Measurements from ENCODE around the gene ATP9A.

ATP9A gene

DNA sequence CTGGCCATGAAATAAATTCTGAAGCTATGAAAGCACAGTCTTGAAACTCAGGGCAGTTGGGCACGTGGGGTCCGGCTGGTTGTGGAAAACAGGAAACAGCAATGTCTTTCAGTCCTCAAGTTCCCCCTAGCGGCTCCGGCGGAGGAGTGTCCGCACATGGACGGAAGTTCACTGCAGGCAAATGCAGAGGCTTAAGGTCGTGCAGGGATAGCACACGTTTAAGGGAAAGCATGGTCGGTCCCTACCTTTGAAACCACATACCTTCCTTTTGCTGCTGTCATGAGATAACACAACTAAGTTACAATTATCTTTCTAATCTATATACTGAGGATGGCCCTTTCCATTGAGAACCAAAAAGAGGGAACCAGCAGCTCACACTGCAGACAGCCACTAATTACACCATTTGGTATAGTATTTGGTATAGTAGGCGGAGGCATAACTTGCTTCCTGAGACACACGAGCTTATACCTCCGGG, 173.1 kb downstream of the ATP9A start:
- DNase-seq = peak; percentile 70 to 71

GRCh38 chr20:51594236-51595057, 173.7 kb downstream of the ATP9A start:
- no peak for DNase-seq

- DNase-seq = no peak
Measured at GRCh38 chr20:51593584-51593983, 174.6 kb downstream of the ATP9A start.

DNA sequence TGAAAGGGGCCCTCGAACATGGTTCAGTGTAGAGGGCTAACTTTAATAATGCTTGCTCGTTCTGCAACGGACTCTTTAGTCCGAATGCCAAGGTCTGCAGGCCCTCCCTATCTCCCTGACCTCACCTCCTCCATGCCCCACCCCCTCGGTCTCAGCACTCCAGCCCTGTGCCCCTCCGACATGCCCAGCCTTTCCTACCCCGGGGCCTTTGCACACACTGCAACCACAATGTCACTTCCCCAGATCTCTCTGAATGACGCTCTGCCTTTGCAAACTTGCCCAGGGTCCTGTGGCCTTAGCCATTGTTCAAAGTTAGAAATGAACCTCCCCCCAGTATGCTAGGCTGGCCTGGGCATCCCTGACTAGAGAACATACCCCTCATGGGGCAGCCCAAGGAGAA, 175.6 kb downstream of the ATP9A start:
- no peak for DNase-seq

GRCh38 chr20:51591871-51592270, 176.3 kb downstream of the ATP9A start:
- DNase-seq = no peak

GRCh38 chr20:51588762-51589161, 179.4 kb downstream of the ATP9A start:
- DNase-seq = no peak

DNA sequence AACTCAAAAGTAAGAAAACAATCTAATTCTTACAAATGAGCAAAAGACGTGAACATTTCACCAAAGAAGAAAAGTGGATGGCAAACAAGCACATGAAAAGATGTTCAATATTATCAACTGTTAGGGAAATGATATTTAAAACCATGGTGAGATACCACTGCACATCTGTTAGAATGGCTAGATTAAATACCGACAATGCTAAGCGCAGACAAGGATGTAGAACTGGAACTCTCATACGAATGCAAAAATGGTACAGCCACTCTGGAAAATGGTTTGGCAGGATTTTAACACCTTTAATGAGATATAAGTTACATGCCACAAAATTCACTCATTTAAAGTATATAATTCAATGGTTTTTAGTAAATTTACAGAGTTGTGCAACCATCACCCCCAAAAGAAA, 181.0 kb downstream of the ATP9A start:
- DNase-seq = no peak

DNA sequence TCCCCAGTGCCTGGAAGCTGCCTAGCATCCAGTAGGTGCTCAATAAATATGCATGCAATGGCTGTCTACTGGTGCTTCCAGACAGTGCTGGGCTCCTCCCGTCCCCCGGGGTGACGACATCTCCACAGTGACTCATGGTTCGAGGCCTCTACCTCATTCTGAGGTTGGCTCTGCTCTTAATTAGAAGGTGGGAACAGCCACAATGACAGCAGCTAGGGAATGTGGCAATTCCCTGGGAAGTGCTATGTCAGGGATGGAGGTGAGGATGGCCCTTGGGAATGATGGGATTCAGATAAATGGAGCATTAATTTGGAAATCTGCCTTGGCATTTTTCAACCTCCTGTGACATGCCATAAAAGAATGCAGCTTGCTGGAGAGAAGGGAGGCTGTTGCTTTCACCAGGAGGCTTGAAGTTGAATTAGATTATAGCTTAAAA, 182.2 kb downstream of the ATP9A start:
- DNase-seq = no peak

DNA sequence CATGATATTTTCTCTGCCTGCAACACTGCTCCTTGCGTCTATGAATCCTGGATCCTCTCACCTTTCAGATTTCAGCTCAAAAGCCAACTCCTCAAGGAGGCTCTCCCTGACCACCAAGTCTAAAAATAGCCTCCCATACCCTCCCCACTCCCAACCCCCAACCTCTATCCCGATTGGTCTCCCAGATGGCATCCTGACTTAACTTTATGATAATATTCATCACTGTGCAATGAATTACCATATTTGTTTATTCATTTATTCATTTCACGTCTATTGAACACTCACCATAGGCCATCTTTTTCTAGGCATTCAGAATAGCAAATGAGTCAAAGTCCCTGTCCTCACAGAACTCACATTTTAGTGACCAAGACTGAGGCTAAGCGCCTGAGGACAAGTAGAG, 183.0 kb downstream of the ATP9A start:
- no peak for DNase-seq

GRCh38 chr20:51584737-51585136, 183.5 kb downstream of the ATP9A start:
- no peak for DNase-seq

DNA sequence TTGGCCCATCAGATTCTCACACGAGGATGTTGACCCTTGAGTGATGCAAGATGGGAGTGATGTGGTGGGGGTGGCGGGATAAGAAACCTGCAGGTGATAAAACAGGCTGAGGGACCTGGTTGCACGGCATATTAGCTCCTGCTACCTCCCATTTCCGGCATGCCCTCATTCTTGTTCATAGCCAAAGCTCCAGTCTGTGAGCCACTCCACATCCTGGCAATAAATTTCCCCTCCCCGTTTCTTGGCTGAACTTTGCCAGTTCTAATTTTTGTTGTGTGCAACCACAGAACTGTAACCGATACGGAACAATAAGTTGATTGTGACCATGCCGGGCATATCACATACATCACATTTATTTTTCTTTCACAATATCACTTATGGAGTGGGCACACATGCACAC, 184.1 kb downstream of the ATP9A start:
- no peak for DNase-seq

- no peak for DNase-seq
Measured at GRCh38 chr20:51583499-51583898, 184.7 kb downstream of the ATP9A start.

- DNase-seq = no peak
Measured at GRCh38 chr20:51583073-51583472, 185.1 kb downstream of the ATP9A start.

- DNase-seq = no peak
Measured at GRCh38 chr20:51581571-51581970, 186.6 kb downstream of the ATP9A start.

GRCh38 chr20:51579137-51579536, 189.1 kb downstream of the ATP9A start:
- no peak for DNase-seq

- no peak for DNase-seq
Measured at GRCh38 chr20:51578145-51578459, 190.1 kb downstream of the ATP9A start.

GRCh38 chr20:51577432-51578144, 190.6 kb downstream of the ATP9A start:
- DNase-seq = no peak

DNA sequence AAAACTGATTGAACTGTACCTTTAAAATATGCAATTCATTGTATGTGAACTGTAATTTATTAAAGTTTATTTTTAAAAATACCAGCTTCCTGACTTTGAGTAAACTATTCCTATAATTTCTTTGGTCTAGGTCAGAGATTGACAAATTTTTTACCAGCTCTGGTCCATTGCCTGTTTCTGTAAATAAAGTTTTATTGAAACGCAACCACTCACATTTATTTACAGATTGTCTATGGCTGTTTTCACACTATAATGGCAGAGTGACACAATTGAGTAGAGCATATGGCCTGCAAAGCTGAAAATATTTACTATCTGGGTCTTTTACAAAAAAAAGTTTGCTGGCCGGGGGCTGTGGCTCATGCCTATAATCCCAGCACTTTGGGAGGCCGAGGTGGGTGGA, 192.7 kb downstream of the ATP9A start:
- no peak for DNase-seq

DNA sequence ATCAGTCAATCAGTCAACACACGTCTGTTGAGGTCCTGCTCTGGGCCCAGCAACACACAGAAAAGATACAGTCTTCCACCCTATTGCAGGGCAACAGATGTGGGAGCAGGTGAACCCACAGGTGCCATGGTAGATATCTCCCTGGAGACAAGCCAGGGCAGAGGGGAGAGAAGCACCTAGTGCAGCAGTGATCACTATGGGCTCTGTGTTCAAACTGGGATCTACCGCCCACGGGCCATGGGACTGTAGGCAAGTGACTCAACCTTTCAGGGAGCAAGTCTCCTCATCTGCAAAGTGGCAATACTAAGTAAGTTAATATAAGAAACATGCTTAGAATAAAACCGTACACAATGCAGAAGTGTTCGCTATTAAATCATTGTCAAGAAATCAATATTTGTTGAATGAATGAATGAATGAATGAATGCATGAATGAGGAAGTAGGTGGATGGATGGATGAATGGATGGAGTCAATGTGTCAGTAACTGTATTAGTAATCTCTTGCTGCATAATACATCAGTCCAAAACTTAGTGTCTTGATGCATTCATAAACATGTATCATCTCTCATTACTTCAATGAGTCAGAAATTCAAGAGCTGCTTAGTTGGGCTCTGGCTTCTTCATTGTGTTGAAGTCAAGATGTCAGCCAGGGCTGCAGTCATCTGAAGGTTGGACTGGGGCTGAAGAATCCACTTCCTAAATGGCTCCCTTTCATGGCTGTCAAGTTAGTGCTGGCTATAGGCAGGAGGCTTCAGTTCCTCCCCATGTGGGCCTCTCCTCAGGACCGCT, 193.7 kb downstream of the ATP9A start:
- DNase-seq = peak; percentile 28 to 34

- no peak for DNase-seq
Measured at GRCh38 chr20:51573576-51574243, 194.5 kb downstream of the ATP9A start.

DNA sequence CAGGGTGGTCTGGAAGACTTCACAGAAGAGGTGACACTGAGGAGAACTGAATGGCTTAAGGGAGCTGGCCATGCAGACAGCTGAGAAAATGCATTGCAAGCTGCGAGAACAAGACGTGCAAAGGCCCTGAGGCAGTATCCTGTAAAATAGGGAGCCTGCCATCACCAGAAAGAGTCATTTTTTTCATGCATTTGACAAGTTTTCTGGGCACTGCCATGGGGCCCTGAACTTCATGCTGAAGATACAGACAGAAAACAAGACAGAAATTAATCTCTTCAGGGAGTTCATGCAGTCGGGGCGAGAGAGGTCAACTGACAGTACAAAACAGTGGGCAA, 196.8 kb downstream of the ATP9A start:
- DNase-seq = no peak

- no peak for DNase-seq
Measured at GRCh38 chr20:51570739-51571459, 197.3 kb downstream of the ATP9A start.

Measured in stimulated activated CD4-positive, alpha-beta T cell treated with anti-CD3 and anti-CD28 coated beads, Interleukin-2, amount 100 ng/mL, for 48 hours (primary cell).